Endodermal cell (in vitro differentiated cells): ENCODE results near the gene SLC26A11. TPM values are rescaled to one million over a fixed set of nuclear protein-coding genes. Genes with fewer than 3 reads are reported as not detected.

ENCODE experiments used
- DNase-seq: peaks from one replicate; pipeline ENCODE4 v3.0.0-alpha.2; 2017
- H3K27ac ChIP-seq: 2 replicates; pipeline ENCODE4 v1.5.1; 2013; ENCODE audit warnings: mild to moderate bottlenecking, low read depth, low read length, moderate library complexity
- H3K27me3 ChIP-seq: 2 replicates; pipeline ENCODE4 v1.6.1; 2013; ENCODE audit warnings: mild to moderate bottlenecking, low read length, moderate library complexity; ENCODE audit not compliant: insufficient read depth, control insufficient read depth, poor library complexity, severe bottlenecking
- H3K36me3 ChIP-seq: 2 replicates; pipeline ENCODE4 v1.7.0; 2013; ENCODE audit warnings: mild to moderate bottlenecking, low read length, moderate library complexity; ENCODE audit not compliant: control insufficient read depth, insufficient read depth
- H3K4me1 ChIP-seq: one replicate; pipeline ENCODE4 v1.7.0; 2013; ENCODE audit warnings: low read length; ENCODE audit not compliant: control insufficient read depth, insufficient read depth
- H3K4me3 ChIP-seq: 2 replicates; pipeline ENCODE4 v1.5.1; 2013; ENCODE audit warnings: mild to moderate bottlenecking, low read length, moderate library complexity
- H3K9ac ChIP-seq: 2 replicates; pipeline ENCODE4 v1.6.1; 2013; ENCODE audit warnings: mild to moderate bottlenecking, low read length, moderate library complexity; ENCODE audit not compliant: poor library complexity, severe bottlenecking; ENCODE audit errors: extremely low read depth
- H3K9me3 ChIP-seq: 2 replicates; pipeline ENCODE4 v1.6.1; 2013; ENCODE audit warnings: mild to moderate bottlenecking, low read length, moderate library complexity; ENCODE audit not compliant: control insufficient read depth
- H3K27ac Mint-ChIP-seq: 2 replicates; pipeline ENCODE4 v1.8.0; 2020; ENCODE audit warnings: mixed read lengths
- H3K27me3 Mint-ChIP-seq: 2 replicates; pipeline ENCODE4 v1.8.0; 2021; ENCODE audit warnings: mild to moderate bottlenecking, mixed read lengths; ENCODE audit not compliant: insufficient read depth
- H3K36me3 Mint-ChIP-seq: 2 replicates; pipeline ENCODE4 v1.8.0; 2020; ENCODE audit warnings: low read depth, mixed read lengths
- H3K4me1 Mint-ChIP-seq: 2 replicates; pipeline ENCODE4 v1.8.0; 2020; ENCODE audit warnings: mixed read lengths
- H3K4me3 Mint-ChIP-seq: 2 replicates; pipeline ENCODE4 v1.8.0; 2020; ENCODE audit warnings: mild to moderate bottlenecking, moderate library complexity, mixed read lengths
- H3K9me3 Mint-ChIP-seq: 2 replicates; pipeline ENCODE4 v1.8.0; 2020; ENCODE audit warnings: mild to moderate bottlenecking, mixed read lengths
- WGBS, 2 experiments: methylation state at CpG; one replicate each; pipeline versions ENCODE4 v1.1.5 to v1.1.7; 2013; ENCODE audit warnings: missing lambda C conversion rate in 2 of 2, mixed read lengths in 1 of 2; ENCODE audit not compliant: insufficient coverage in 1 of 2, insufficient read length in 1 of 2; 5-methylcytosine and 5-hydroxymethylcytosine counted together
- total RNA-seq, 2 donors: library from RNA; stranded (reverse); fragmentation: NEBNext Ultra II Directional in 1 of 2; extraction: Animal tissue kit (Norgen Biotek cat#: 25700) in 1 of 2; gene quantifications; 2 replicates in 1 of 2; 3 replicates in 1 of 2; pipeline ENCODE4 v1.2.1, GENCODE V29; 2021
- TF ChIP-seq, protein P1 (sequence below): fragments of 200-600 bp; sonication (generic); conservative IDR thresholded peaks from 2 replicates; pipeline ENCODE4 v1.5.0; 2021; ENCODE audit warnings: antibody characterized with exemption, mild to moderate bottlenecking

Gene SLC26A11
- total RNA-seq, 2 donors from 2014 or later: 43.7 to 48.2 TPM

DNA sequence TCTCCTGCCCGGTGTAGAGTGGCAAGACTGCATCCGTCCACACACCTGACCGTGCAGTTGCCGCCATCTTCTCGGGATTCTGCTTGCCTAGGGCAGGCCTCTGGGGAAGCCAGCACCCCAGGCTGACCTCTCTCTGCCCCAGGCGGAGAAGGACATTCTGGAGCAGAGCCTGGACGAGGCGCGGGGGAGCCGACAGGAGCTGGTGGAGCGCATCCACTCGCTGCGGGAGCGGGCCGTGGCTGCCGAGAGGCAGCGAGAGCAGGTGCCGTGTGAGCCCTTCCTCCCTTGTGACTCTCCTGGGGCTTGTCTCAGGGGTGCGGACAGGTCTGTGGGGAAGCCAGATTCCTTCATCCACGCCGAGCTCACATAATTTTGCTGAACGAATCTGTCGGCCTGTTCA is 30.6 kb upstream of the SLC26A11 start:
- H3K27ac ChIP-seq: no peak overlapping the region
- no peaks in the 10 kb centered on the region for H3K36me3 ChIP-seq
- H3K9me3 Mint-ChIP-seq: no peaks in the 10 kb centered on the region
- no peak for DNase-seq
- 94 to 97% methylated on average over 22 to 23 of the region's 23 CpGs for WGBS, 2 experiments
- no peaks in the 10 kb centered on the region for H3K27me3 ChIP-seq
- H3K27ac Mint-ChIP-seq: no peak overlapping the region
- TF ChIP-seq, protein P1, sequence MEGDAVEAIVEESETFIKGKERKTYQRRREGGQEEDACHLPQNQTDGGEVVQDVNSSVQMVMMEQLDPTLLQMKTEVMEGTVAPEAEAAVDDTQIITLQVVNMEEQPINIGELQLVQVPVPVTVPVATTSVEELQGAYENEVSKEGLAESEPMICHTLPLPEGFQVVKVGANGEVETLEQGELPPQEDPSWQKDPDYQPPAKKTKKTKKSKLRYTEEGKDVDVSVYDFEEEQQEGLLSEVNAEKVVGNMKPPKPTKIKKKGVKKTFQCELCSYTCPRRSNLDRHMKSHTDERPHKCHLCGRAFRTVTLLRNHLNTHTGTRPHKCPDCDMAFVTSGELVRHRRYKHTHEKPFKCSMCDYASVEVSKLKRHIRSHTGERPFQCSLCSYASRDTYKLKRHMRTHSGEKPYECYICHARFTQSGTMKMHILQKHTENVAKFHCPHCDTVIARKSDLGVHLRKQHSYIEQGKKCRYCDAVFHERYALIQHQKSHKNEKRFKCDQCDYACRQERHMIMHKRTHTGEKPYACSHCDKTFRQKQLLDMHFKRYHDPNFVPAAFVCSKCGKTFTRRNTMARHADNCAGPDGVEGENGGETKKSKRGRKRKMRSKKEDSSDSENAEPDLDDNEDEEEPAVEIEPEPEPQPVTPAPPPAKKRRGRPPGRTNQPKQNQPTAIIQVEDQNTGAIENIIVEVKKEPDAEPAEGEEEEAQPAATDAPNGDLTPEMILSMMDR: no peak
- H3K4me3 ChIP-seq: no peak overlapping the region
- H3K27me3 Mint-ChIP-seq: no peaks in the 10 kb centered on the region
- H3K9me3 ChIP-seq: no peaks in the 10 kb centered on the region
- H3K4me1 Mint-ChIP-seq: peaks cover 2% of the 10 kb centered on the region
- no peak overlapping the region for H3K4me3 Mint-ChIP-seq
- no peaks in the 10 kb centered on the region for H3K4me1 ChIP-seq
- no peak overlapping the region for H3K9ac ChIP-seq
- H3K36me3 Mint-ChIP-seq: no peaks in the 10 kb centered on the region

DNA sequence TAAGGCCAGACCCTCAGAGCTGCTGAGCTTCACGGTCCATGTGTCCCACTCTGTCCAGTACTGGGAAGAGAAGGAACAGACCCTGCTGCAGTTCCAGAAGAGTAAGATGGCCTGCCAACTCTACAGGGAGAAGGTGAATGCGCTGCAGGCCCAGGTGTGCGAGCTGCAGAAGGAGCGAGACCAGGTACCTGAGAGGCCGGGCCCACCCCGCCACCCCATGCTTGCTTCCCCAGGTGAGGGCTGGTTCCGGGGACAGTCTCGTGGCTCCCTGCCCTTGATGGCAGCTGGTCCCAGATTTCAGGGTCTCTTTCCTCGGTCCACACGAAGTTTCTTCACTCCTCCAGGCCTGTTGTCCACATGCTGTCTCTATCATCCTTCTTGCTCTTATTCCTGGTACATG is 29.5 kb upstream of the SLC26A11 start:
- Histone ChIP-seq H3K27me3 (no peaks in the 10 kb centered on the region), H3K4me1 (no peaks in the 10 kb centered on the region), H3K27ac (no peak overlapping the region), H3K9me3 (no peaks in the 10 kb centered on the region), H3K4me3 (no peak overlapping the region), H3K36me3 (no peaks in the 10 kb centered on the region), H3K9ac (no peak overlapping the region)
- Mint-ChIP-seq H3K9me3 (no peaks in the 10 kb centered on the region), H3K27me3 (no peaks in the 10 kb centered on the region), H3K4me1 (peaks cover 2% of the 10 kb centered on the region), H3K36me3 (no peaks in the 10 kb centered on the region), H3K27ac (no peak overlapping the region), H3K4me3 (no peak overlapping the region)
- DNase-seq: no peak
- 88 to 96% methylated on average over 3 to 10 of the region's 10 CpGs for WGBS, 2 experiments
- TF ChIP-seq, protein P1: no peak

DNA sequence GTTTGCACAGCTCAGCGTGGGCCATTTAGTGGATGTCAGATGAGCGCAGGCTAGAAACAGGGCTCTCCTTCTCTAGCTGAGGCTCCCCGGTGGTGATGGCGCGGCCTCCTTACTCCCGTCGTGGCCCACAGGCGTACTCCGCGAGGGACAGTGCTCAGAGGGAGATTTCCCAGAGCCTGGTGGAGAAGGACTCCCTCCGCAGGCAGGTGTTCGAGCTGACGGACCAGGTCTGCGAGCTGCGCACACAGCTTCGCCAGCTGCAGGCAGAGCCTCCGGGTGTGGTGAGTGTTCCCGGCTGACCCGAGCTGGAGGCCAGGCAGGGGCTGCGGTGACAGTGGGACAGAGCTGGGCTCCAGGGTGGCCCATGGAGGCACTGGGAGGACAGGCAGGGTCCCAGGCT is 29.0 kb upstream of the SLC26A11 start:
- H3K4me1 ChIP-seq: no peaks in the 10 kb centered on the region
- TF ChIP-seq, protein P1: peak; percentile 54
- H3K9me3 Mint-ChIP-seq: no peaks in the 10 kb centered on the region
- no peaks in the 10 kb centered on the region for H3K36me3 ChIP-seq
- no peak overlapping the region for H3K27ac ChIP-seq
- no peak overlapping the region for H3K4me3 Mint-ChIP-seq
- H3K36me3 Mint-ChIP-seq: no peaks in the 10 kb centered on the region
- H3K9ac ChIP-seq: no peak overlapping the region
- peak; percentile 82 for DNase-seq
- WGBS, 2 experiments: 86 to 92% methylated on average over 13 to 20 of the region's 20 CpGs
- peaks cover 2% of the 10 kb centered on the region for H3K4me1 Mint-ChIP-seq
- no peaks in the 10 kb centered on the region for H3K9me3 ChIP-seq
- H3K27ac Mint-ChIP-seq: no peak overlapping the region
- no peaks in the 10 kb centered on the region for H3K27me3 Mint-ChIP-seq
- H3K27me3 ChIP-seq: no peaks in the 10 kb centered on the region
- no peak overlapping the region for H3K4me3 ChIP-seq
